Testis (tissue), 3 donors: Measurements from ENCODE around the gene ATP1A1. TPM values are rescaled to one million over a fixed set of nuclear protein-coding genes. Genes with fewer than 3 reads are reported as not detected.
A peak's percentile ranks its signal among the peaks of the same experiment; 100 is the strongest.

Source experiments
- DNase-seq: peaks from one replicate; pipeline ENCODE4 v3.0.0-alpha.2; 2019
- H3K27ac ChIP-seq, 2 donors: fragments of 200-600 bp; sonication (generic); one replicate each; pipeline ENCODE4 v1.5.1; 2019
- H3K27me3 ChIP-seq: fragments of 200-600 bp; sonication (generic); one replicate; pipeline ENCODE4 v1.5.1; 2019
- H3K36me3 ChIP-seq: fragments of 200-600 bp; sonication (generic); one replicate; pipeline ENCODE4 v1.5.1; 2017; ENCODE audit warnings: low read depth; ENCODE audit errors: missing control alignments
- H3K4me1 ChIP-seq: fragments of 200-600 bp; sonication (generic); one replicate; pipeline ENCODE4 v1.5.1; 2019
- H3K4me3 ChIP-seq, 2 donors: fragments of 200-600 bp; sonication (generic); one replicate each; pipeline ENCODE4 v1.5.1; 2017 to 2019
- H3K9me3 ChIP-seq: fragments of 200-600 bp; sonication (generic); one replicate; pipeline ENCODE4 v1.5.1; 2017
- CTCF ChIP-seq, 3 experiments: fragments of 450-650 bp in 2 of 3; fragments of 200-600 bp in 1 of 3; sonication (generic) in 1 of 3; IDR thresholded peaks; one replicate each; pipeline ENCODE4 v1.5.1; 2016 to 2019; ENCODE audit warnings: antibody characterized with exemption in 3 of 3, mild to moderate bottlenecking in 2 of 3, moderate library complexity in 1 of 3
- POLR2A ChIP-seq: fragments of 450-650 bp; IDR thresholded peaks from one replicate; pipeline ENCODE4 v1.6.1; 2017; ENCODE audit warnings: antibody characterized with exemption, mild to moderate bottlenecking, moderate library complexity
- WGBS, 2 donors: methylation state at CpG; one replicate each; pipeline ENCODE4 v1.1.5; 2018; 5-methylcytosine and 5-hydroxymethylcytosine counted together
- intact Hi-C: fragments of 100-400 bp; cut with DNase I; formaldehyde crosslinking; loops from one replicate; pipeline ENCODE4 v1.15.1; 2023; ENCODE audit warnings: low total_unique reads
- polyA plus RNA-seq: library from polyadenylated mRNA; stranded (reverse); fragments of 350-450 nt; fragmentation: Illumina TruSeq; extraction: RNeasy Lipid Tissue Mini Kit (QIAGEN cat#74804); gene quantifications from one replicate; pipeline ENCODE4 v1.2.3, GENCODE V29; 2014; ENCODE audit warnings: low read depth, low replicate concordance; ENCODE audit not compliant: insufficient read depth
- total RNA-seq, 2 donors: library from RNA; depleted of rRNA; stranded (reverse); fragments of >200 nt; gene quantifications; one replicate each; pipeline ENCODE4 v1.2.3, GENCODE V29; 2016

Gene ATP1A1
- total and polyA plus RNA-seq, 3 donors from 2014 or later = 394 to 561 (median 444) TPM

GRCh38 chr1:116370181-116370580 is 2.9 kb upstream of the ATP1A1 start:
- 53 to 61% methylated on average over 2 of the region's 2 CpGs for WGBS, 2 donors
- DNase-seq = no peak
- H3K9me3 ChIP-seq = no peaks in the 10 kb centered on the region
- H3K4me1 ChIP-seq = peaks cover 12% of the 10 kb centered on the region
- TF ChIP-seq CTCF (IDR thresholded peaks at IDR 0.05) (no peak), POLR2A (no peak)
- H3K36me3 ChIP-seq = no peaks in the 10 kb centered on the region
- no peak overlapping the region for H3K27ac ChIP-seq
- intact Hi-C loops = no loop called here
- no peaks in the 10 kb centered on the region for H3K27me3 ChIP-seq
- H3K4me3 ChIP-seq = no peak overlapping the region

- no peak for DNase-seq
- H3K27ac ChIP-seq = peak overlapping the region; percentile 95 to 97
- 28 to 40% methylated on average over 1 of the region's 1 CpG for WGBS, 2 donors
These were observed 1.3 kb upstream of the ATP1A1 start for GRCh38 chr1:116371752-116372151.

GRCh38 chr1:116372191-116372590 is 853 bp upstream of the ATP1A1 start:
- WGBS, 2 donors = 18 to 19% methylated on average over 11 of the region's 11 CpGs
- intact Hi-C loops = no loop called here

More at GRCh38 chr1:116371752-116372151, 1.3 kb upstream of the ATP1A1 start:
- Histone ChIP-seq H3K4me3 (no peak overlapping the region), H3K4me1 (peaks cover 23% of the 10 kb centered on the region), H3K36me3 (no peaks in the 10 kb centered on the region), H3K27me3 (no peaks in the 10 kb centered on the region), H3K9me3 (no peaks in the 10 kb centered on the region)
- intact Hi-C loops = no loop called here
- TF ChIP-seq CTCF (IDR thresholded peaks at IDR 0.05) = no peak
- TF ChIP-seq POLR2A = no peak

GRCh38 chr1:116373431-116374352 is 648 bp downstream of the ATP1A1 start:
- Histone ChIP-seq H3K36me3 (no peaks in the 10 kb centered on the region), H3K27me3 (no peaks in the 10 kb centered on the region), H3K4me3 (peak overlapping the region; percentile 98 to 99), H3K4me1 (peaks cover 40% of the 10 kb centered on the region), H3K9me3 (no peaks in the 10 kb centered on the region), H3K27ac (peak overlapping the region; percentile 95 to 97)
- TF ChIP-seq POLR2A (no peak), CTCF (IDR thresholded peaks at IDR 0.05) (no peak)
- peak; percentile 69 for DNase-seq
- 0% methylated on average over 9 to 62 of the region's 84 CpGs for WGBS, 2 donors
- intact Hi-C loops = no loop called here

More at GRCh38 chr1:116372191-116372590, 853 bp upstream of the ATP1A1 start:
- Histone ChIP-seq H3K27me3 (no peaks in the 10 kb centered on the region), H3K4me1 (peaks cover 27% of the 10 kb centered on the region), H3K27ac (peak overlapping the region; percentile 95 to 97), H3K36me3 (no peaks in the 10 kb centered on the region), H3K9me3 (no peaks in the 10 kb centered on the region), H3K4me3 (peak overlapping the region; percentile 98 to 99)
- no peak for DNase-seq
- no peak for TF ChIP-seq POLR2A
- TF ChIP-seq CTCF (IDR thresholded peaks at IDR 0.05) = no peak
